ENCODE results near the gene RORC.

DNA sequence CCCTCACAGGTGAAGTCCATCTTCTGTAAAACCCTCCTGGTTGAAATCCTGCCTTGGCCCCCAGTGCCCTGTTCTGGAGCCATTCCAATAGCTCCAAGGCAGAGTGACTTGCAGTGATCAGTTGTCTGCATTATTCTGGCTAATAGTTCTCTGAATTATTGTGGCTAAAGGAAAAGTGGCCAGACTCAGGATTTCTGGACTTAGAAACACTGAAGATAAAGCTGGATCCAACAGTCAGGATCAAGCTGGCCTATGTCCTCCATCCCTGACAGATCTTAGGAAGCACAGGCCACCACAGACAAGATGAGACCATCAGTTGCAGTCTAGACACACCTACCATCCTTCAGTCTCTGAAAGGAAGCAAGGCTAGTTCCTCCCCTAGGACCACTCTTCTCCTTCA lies 8.8 kb upstream of the RORC start:
- no peak for TF ChIP-seq ZC3H10 (CRISPR knock-in tag; IDR thresholded peaks at IDR 0.05)
- TF ChIP-seq ARNTL (CRISPR knock-in tag; IDR thresholded peaks at IDR 0.05; ENCODE audit: borderline replicate concordance, low read depth) = no peak

Measured in SK-N-SH treated with all-trans-retinoic acid at 6 μM for 48 hours (cell line).